HG03354 (cell line): ENCODE results near the gene CCDC85A.

Experiments used
- ATAC-seq: cut with Tn5 transposase; IDR thresholded peaks from one replicate; pipeline ENCODE4 v1.9.1; 2021; ENCODE audit warnings: mild to moderate bottlenecking; ENCODE audit not compliant: unreplicated experiment, poor library complexity, severe bottlenecking

CCDC85A gene

GRCh38 chr2:56231361-56231760 is 47.6 kb downstream of the CCDC85A start:
- ATAC-seq, result no peak

- no peak for ATAC-seq
Measured at GRCh38 chr2:56232912-56233311, 49.1 kb downstream of the CCDC85A start.

DNA sequence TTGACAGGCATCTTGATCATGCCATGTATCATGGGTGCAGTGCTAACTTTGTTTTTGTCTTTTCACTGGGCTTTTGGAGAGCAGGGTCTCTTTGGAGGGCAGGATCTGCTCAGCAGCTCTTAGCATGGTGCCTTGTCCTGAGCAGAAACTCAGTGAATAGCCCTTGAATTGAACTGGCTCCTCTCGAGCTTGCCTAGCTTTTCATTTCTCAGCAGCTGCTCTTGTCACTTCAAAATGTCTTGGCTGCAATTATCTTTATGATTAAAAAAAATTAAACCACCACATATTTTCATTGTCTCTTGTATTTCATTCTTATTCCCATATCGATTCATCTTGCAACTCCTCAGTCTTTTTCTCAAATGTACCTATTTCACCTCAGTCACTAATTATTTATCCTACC is 50.5 kb downstream of the CCDC85A start:
- no peak for ATAC-seq

DNA sequence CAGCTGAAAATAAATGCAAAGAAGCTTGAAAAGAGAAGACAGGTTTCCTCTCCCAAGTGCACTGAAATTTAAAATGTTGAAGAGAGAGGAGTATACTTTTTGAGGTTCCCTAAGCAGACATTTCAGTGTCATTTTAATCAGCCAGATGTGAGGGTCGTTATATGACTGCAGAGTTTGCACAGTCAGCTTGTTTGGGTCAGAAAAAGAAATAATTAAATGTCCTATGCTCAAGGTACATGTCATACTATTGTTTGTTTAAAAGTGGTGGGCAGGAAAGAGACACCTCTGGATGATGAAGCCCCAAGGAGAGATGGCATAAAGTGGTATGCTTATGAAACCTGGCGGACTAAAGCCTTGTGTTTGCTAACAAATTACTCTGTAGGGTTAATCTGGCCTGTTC is 55.2 kb downstream of the CCDC85A start:
- ATAC-seq, result no peak

DNA sequence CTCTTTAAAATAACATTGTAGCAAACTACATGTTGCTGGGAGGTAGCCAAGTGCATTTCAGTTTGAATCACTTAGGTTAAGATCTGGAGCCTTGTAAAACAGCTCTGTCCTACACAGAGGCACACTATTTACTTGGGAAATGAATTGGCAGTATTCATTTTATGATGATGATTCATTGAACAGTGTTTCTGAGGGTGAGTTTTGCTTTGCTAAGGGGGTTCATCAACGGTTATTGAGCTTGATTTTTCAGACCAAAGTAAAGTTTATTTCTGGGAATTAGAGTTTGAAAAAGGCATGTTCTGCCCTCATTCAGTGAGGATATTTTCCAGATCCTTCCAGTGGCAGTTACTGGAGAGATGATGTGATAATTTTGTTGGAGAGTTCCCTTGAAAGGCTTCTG is 55.6 kb downstream of the CCDC85A start:
- no peak for ATAC-seq

DNA sequence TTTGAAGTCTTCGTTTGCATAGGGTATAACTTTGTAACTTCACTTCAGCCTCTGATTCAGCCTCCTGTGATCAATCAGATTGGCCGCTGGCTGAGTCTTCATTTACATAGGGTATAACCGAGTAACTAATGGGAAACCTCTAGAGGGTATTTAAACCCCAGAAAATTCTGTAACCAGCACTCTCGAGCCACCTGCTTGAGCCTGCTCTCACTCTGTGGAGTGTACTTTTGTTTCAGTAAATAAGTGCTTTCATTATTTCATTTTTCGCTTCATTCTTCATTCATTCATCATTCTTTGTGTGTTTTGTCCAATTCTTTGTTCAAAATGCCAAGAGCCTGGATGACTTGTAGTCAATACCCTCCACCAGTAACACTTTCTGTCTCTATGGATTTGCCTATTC is 56.4 kb downstream of the CCDC85A start:
- ATAC-seq, result no peak

GRCh38 chr2:56244506-56244905 is 60.7 kb downstream of the CCDC85A start:
- ATAC-seq, result no peak

GRCh38 chr2:56244911-56245530 is 61.2 kb downstream of the CCDC85A start:
- ATAC-seq, result no peak

DNA sequence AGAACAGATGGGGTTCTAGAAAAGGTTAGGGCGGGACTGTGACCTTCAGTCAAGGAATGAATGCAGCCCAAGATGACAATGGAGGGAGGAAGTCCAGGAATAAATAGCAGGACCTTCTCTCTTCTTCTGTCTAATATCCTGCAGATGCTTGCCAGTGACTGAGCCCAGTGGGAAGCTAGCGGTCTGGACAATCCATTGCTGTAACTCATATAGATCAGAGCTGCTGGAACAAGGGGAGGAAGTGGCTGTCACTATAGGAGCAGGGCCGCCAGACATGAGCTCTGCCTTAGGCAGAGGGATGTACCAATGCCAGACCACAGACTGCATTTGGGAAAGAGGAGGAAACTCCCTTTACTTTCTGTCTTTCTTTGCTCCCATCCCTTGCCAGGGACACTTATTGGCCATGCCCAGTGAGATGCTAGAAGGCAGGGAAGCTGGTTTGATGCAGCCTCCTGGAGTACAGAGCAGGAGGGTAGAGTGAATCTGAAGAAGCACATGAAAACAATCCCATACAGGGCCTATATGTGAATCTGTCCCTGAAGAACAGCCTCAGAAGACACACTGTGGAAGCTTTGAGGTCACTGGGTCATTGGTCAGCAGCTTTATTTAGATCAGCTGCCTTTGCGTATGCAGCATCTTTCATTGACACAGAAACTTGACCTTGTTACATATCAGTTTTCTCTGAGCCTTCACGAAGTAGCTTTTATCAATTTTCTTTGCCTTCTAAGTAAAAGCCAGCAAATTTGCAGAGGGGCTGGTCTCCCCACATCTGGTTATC is 65.4 kb downstream of the CCDC85A start:
- no peak for ATAC-seq

DNA sequence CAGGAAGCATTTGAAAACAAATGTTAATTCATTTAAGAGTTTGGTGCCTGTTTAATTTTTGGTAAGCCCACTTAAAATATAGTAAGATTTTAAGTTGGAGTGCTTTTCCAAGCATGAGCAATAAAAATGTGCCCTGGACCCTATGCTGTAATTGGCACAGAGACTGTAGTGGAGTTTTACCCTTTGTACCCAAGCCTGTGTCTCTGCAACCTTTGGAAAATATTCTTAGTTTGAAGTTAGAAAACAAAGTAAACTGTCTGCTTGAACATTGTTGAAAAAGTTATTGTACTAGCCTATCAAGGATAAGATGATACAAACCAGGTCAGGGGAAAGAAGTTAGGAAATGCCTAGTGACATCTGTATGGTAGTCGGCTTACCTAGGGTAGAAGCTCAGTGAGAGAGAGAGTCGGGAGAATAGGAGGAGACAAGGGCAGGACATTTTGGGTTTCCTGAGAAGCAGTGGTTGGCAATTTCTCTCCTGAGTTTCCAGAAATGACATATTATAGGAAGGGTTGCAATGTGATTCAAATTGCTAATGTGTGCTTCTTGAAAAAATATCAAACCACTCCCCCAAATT is 66.5 kb downstream of the CCDC85A start:
- no peak for ATAC-seq

GRCh38 chr2:56260415-56260814 is 76.6 kb downstream of the CCDC85A start:
- ATAC-seq, result no peak

DNA sequence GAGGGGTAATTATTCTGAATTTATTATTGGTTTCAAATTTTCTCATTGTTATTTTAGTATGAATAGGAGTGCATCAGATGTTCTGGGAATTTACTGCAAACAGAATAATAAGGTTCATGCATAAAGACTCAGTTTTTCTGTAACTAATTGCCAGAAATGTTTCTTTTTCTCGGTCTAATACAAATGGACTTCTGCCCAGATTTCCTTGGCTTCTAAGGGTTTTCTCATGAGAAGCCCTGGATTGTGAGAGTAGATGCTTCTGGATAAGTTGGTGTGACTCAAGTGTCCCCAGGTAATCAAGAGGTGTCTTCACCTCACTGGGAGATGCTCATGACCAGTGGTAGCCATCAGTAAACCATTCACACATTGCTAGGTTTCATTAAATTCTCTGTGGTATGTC is 78.5 kb downstream of the CCDC85A start:
- ATAC-seq, result no peak

- no peak for ATAC-seq
Measured at GRCh38 chr2:56263876-56264275, 80.1 kb downstream of the CCDC85A start.

- ATAC-seq, result no peak
Measured at GRCh38 chr2:56266761-56267414, 83.1 kb downstream of the CCDC85A start.

- ATAC-seq, result no peak
Measured at GRCh38 chr2:56267415-56267788, 83.6 kb downstream of the CCDC85A start.

GRCh38 chr2:56268856-56269255 is 85.1 kb downstream of the CCDC85A start:
- ATAC-seq, result no peak

DNA sequence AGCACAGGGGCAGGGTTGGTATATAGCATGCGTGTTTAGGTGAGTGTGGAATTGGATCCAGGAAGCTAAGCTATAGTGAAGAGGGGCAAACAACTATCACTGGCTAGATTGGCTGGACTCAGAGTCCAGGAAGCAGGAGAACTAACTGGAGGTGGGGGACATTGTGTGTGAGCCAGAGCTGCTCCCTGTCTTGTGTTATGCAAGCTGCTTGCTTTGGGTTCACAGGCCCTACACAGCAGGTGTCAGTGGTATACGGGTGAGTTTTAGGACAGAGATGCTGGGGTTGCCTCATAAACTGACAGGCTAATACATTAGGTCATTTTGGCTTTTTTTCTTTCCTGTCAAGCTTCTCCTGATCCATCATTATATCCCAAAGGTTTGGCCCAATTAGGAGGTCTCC is 87.5 kb downstream of the CCDC85A start:
- no peak for ATAC-seq

GRCh38 chr2:56285224-56285623 is 101.4 kb downstream of the CCDC85A start:
- no peak for ATAC-seq

GRCh38 chr2:56286936-56287335 is 103.1 kb downstream of the CCDC85A start:
- no peak for ATAC-seq

DNA sequence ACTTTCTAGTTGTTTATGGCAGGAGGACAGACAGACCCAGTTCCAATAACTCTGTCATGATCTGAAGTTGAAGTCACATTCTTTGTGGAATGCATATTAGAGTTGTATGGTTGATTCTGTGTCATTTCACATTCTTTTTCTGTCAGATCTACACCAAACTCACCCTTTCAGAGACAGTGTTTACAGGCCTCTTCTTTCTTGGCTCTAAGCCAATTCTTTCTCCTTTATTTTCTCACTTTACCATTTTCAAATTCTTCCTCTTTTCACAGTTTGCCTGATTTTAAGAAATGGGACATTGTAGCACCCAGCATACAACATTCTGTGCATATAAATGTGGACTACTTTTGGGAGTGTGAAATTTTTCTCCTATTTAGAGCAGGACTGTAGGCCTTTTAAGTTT is 103.7 kb downstream of the CCDC85A start:
- ATAC-seq, result no peak

DNA sequence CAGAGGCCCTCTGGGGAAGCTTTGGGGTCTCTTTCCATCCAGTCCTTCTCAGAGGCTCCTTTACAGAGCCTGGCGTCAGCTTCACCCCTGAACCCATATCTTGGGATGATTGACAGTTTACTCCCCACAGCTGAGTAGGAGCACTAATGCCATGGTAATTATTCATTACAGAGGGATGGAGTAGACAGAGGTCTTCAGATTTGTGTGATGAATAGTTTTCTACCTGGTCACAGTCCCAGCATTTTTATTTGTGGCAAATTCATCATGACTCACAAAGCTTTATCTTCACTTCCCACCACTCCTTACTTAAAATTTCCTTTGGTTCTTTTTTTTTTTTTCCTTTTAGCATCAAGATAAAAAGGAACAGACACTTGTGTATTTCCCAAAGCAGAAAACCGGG is 104.2 kb downstream of the CCDC85A start:
- ATAC-seq, result no peak
